Measurements from ENCODE around the gene TAF11L3. TPM values are rescaled to one million over a fixed set of nuclear protein-coding genes. Genes with fewer than 3 reads are reported as not detected.
"Not testable (repeated sequence)": the region's sequence is repeated elsewhere in the genome, so short reads cannot be mapped to it uniquely, and the experiment has no call there.

TAF11L3 gene
- total RNA-seq = not detected
- long read RNA-seq = 0 reads

DNA sequence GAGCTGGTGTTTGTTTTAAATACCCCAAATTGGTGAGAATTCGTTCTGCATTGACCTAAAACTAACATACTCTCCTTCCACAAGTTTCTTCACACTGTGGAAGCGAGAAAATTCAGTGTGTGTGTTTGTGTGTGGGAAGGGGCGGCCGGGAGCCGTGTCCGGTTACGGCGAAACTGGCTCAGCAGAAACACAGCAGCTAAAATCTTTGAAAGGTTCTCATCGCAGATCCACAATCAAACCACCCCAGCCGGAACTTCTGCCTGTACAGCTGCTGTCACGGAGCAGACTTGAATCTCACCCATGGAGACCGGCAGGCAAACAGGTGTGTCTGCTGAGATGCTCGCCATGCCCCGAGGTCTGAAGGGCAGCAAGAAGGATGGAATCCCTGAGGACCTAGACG is at the start of gene TAF11L3:
TSS of gene TAF11L3 (plus strand) at position 301 of the 400 bp plus-strand sequence.
- H3K27me3 ChIP-seq; H3K4me1 ChIP-seq; ATAC-seq; H3K36me3 ChIP-seq; H3K27ac ChIP-seq; H3K9me3 ChIP-seq; H3K4me3 ChIP-seq; intact Hi-C loops (cut with DNase I); DNase-seq: not testable (repeated sequence)

DNA sequence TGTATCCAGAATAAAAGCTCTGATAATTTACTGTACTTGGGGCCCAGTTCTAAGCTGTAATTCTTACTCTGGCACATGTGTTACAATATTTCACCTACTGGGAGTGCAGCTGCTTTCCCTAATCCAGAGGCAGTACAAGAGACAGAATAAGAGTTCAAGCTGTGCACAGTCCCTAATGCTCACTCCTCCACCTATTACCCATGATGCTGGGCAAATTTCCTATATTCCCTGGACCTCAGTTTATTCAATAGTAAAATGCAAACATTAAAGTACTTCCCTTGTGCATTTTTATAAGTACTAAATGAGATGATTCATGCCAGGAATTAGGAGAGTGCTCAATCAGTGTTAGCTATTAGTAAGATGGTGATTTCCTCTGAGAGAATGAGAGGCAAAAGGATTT is 48.1 kb upstream of the TAF11L3 start:
- no peaks in the 10 kb centered on the region for H3K9me3 ChIP-seq
- H3K36me3 ChIP-seq = no peaks in the 10 kb centered on the region
- no peaks in the 10 kb centered on the region for H3K27me3 ChIP-seq
- TF ChIP-seq, protein P1, sequence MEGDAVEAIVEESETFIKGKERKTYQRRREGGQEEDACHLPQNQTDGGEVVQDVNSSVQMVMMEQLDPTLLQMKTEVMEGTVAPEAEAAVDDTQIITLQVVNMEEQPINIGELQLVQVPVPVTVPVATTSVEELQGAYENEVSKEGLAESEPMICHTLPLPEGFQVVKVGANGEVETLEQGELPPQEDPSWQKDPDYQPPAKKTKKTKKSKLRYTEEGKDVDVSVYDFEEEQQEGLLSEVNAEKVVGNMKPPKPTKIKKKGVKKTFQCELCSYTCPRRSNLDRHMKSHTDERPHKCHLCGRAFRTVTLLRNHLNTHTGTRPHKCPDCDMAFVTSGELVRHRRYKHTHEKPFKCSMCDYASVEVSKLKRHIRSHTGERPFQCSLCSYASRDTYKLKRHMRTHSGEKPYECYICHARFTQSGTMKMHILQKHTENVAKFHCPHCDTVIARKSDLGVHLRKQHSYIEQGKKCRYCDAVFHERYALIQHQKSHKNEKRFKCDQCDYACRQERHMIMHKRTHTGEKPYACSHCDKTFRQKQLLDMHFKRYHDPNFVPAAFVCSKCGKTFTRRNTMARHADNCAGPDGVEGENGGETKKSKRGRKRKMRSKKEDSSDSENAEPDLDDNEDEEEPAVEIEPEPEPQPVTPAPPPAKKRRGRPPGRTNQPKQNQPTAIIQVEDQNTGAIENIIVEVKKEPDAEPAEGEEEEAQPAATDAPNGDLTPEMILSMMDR (IDR thresholded peaks at IDR 0.05) = no peak
- H3K4me3 ChIP-seq = no peak overlapping the region
- no peak for ATAC-seq
- DNase-seq = no peak
- H3K4me1 ChIP-seq = no peaks in the 10 kb centered on the region
- intact Hi-C loops (cut with DNase I) = no loop called here
- H3K27ac ChIP-seq = no peak overlapping the region

DNA sequence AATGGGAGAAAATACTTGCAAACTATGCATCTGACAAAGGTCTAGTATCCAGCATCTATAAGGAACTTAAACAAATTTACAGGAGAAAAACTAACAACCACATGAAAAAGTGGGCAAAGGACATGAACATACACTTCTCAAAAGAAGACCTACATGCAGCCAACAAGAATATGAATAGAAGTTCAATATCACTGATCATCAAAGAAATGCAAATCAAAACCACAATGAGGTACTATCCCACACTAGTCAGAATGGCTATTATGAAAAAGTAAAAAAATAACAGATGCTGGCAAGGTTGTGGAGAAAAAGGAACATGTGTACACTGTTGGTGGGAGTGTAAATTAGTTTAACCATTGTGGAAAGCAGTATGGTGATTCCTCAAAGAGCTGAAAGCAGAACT is 43.1 kb upstream of the TAF11L3 start:
- H3K27ac ChIP-seq; ATAC-seq; H3K36me3 ChIP-seq; DNase-seq; H3K4me1 ChIP-seq; intact Hi-C loops (cut with DNase I); H3K4me3 ChIP-seq; H3K27me3 ChIP-seq; H3K9me3 ChIP-seq: not testable (repeated sequence)

DNA sequence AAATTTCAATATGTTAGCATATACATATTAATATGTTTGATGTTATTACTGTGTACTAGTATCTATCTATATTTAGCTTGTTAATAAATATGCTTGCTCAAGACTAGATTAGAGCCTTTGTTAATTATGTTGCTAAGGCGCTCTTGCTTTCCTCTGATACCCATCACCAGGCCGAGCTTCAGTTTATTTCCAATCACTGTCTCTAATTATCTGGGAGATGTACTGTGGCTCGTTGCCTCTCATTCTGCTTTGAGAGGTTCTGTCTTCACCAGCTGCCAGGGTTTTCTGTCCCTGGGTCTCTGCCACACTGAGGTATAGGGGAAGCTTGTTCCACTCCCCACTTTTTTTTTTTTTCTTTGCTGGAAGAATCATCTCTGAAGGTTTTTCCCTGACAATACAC is 41.1 kb upstream of the TAF11L3 start:
- no peaks in the 10 kb centered on the region for H3K9me3 ChIP-seq
- H3K4me1 ChIP-seq = no peaks in the 10 kb centered on the region
- no peaks in the 10 kb centered on the region for H3K27me3 ChIP-seq
- H3K4me3 ChIP-seq = no peak overlapping the region
- TF ChIP-seq, protein P1 (IDR thresholded peaks at IDR 0.05) = no peak
- intact Hi-C loops (cut with DNase I) = no loop called here
- no peak overlapping the region for H3K27ac ChIP-seq
- H3K36me3 ChIP-seq = no peaks in the 10 kb centered on the region
- ATAC-seq (no peak), DNase-seq (no peak)

DNA sequence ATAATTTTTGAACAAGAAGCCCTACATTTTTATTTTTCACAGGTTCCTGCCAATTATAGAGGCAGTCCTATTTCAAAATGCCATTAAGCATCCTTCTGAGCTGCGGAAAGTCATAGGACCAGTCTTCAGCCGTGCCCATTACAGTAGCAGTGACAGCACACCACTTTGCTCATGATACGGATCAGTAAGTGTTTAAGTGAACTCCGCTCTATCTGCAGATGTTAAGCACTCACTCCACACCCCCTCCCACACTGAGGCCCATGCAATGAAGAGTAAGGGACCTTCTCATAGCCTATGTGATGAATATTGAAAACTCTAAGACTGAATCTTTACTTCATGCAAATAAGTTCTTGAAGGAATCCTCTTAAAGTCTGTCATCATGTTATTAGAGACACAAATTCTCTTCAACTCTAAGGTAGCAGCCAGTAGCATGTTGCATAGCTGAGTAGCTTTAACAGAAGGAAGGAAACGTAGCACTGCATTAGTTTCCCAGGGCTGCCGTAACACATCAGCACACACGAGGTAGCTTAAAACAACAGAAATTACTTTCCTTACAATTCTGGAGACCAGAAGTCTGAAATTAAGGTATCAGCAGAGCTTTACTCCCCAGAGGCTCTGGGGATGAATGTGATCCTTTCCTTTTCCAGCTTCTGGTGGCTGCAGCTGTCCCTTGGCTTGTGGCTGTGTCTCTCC is 40.4 kb upstream of the TAF11L3 start:
- TF ChIP-seq, protein P1 (IDR thresholded peaks at IDR 0.05) = no peak
- DNase-seq (no peak), ATAC-seq (no peak)
- H3K4me3 ChIP-seq = no peak overlapping the region
- intact Hi-C loops (cut with DNase I) = no loop called here
- H3K36me3 ChIP-seq = no peaks in the 10 kb centered on the region
- H3K9me3 ChIP-seq = no peaks in the 10 kb centered on the region
- H3K4me1 ChIP-seq = no peaks in the 10 kb centered on the region
- no peaks in the 10 kb centered on the region for H3K27me3 ChIP-seq
- H3K27ac ChIP-seq = no peak overlapping the region

DNA sequence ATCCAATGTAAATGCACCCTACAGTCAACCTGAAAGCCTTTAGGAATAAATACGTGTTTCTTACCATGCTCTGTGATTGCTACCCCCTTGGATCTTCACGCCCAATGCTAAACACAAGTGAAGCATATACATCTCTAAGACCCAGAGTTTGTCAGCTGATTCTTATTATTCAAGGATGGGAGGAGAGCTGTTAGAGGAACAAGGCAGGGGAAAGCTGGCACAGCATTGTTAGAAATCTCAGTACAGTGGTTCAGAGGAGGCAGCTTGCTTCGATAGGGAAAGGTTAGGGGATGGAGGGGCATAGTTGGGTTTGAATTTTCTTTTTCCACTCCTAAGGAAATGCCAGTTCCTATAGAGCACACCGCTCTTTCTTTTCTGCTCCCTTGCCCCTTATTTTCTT is 36.8 kb upstream of the TAF11L3 start:
- Histone ChIP-seq H3K4me3 (no peak overlapping the region), H3K36me3 (no peaks in the 10 kb centered on the region), H3K27me3 (no peaks in the 10 kb centered on the region), H3K27ac (no peak overlapping the region), H3K4me1 (no peaks in the 10 kb centered on the region), H3K9me3 (no peaks in the 10 kb centered on the region)
- DNase-seq (no peak), ATAC-seq (no peak)
- intact Hi-C loops (cut with DNase I) = no loop called here
- TF ChIP-seq, protein P1 (IDR thresholded peaks at IDR 0.05) = no peak

DNA sequence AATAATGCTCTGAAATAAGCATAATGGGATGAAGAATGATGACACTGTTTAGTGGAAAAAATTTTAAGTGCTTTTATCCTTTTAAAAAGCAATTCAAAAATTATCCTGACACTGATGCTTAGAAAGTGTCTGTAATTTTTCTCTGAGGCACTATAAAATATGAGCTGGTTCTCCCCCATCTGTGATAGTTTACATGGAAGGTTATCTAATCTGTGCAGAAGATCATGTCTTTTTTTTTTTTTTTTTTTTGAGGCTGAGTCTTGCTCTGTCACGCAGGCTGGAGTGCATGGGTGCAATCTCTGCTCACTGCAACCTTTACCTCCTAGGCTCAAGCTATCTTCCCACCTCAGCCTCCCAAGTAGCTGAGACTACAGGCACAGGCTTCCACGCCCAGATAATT is 35.4 kb upstream of the TAF11L3 start:
- no peak overlapping the region for H3K4me3 ChIP-seq
- H3K27me3 ChIP-seq = no peaks in the 10 kb centered on the region
- H3K4me1 ChIP-seq = no peaks in the 10 kb centered on the region
- no peak for ATAC-seq
- no peak overlapping the region for H3K27ac ChIP-seq
- intact Hi-C loops (cut with DNase I) = no loop called here
- DNase-seq = no peak
- no peaks in the 10 kb centered on the region for H3K36me3 ChIP-seq
- no peaks in the 10 kb centered on the region for H3K9me3 ChIP-seq
- TF ChIP-seq, protein P1 (IDR thresholded peaks at IDR 0.05) = no peak

DNA sequence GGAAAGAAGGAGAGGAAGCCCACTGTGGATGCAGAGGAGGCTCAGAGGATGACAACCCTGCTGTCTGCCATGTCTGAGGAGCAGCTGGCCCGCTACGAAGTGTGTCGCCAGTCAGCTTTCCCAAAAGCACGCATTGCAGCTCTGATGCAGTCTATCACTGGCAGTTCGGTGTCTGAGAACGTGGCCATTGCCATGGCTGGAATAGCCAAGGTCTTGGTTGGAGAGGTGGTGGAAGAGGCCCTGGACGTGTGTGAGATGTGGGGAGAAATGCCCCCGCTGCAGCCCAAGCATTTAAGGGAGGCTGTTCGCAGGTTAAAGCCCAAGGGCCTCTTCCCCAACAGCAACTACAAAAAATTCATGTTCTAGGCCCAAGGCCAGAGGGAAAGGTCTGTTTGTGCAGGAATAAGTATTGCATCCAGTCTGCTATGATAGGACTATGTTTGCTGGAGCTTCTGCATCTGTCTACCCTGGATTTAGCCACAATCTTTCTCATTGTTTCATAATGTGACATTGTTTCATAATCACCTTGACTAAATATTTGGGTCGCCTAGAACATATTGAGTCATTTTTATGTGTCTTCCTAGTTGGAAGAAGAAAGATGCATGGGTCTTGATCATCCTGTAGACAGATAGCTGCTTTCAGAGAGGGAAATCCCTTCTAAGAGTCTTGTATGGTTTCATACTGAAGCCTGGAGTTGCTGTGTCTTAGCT is 31.5 kb upstream of the TAF11L3 start:
- H3K4me3 ChIP-seq; H3K9me3 ChIP-seq; H3K4me1 ChIP-seq; H3K36me3 ChIP-seq; H3K27me3 ChIP-seq; intact Hi-C loops (cut with DNase I); ATAC-seq; H3K27ac ChIP-seq; DNase-seq: not testable (repeated sequence)

Data from upper lobe of right lung (tissue), 1 donor.